BLaER1 (cell line): ENCODE results near the gene USP6NL.

ENCODE experiments used
- H3K27ac ChIP-seq: shearing (Covaris generic); formaldehyde crosslinking; 2 replicates; pipeline ENCODE4 v1.8.1; 2022
- H3K27me3 ChIP-seq: shearing (Covaris generic); formaldehyde crosslinking; 2 replicates; pipeline ENCODE4 v1.8.1; 2022
- H3K36me3 ChIP-seq: shearing (Covaris generic); formaldehyde crosslinking; 2 replicates; pipeline ENCODE4 v1.8.1; 2022
- H3K4me1 ChIP-seq: shearing (Covaris generic); formaldehyde crosslinking; 2 replicates; pipeline ENCODE4 v1.8.1; 2022
- H3K4me2 ChIP-seq: shearing (Covaris generic); formaldehyde crosslinking; 2 replicates; pipeline ENCODE4 v1.8.1; 2022
- H3K4me3 ChIP-seq: shearing (Covaris generic); formaldehyde crosslinking; 2 replicates; pipeline ENCODE4 v1.8.1; 2022
- H3K9ac ChIP-seq: shearing (Covaris generic); formaldehyde crosslinking; 2 replicates; pipeline ENCODE4 v1.8.1; 2022
- H3K9me3 ChIP-seq: shearing (Covaris generic); formaldehyde crosslinking; 2 replicates; pipeline ENCODE4 v1.8.1; 2022
- H4K20me1 ChIP-seq: shearing (Covaris generic); formaldehyde crosslinking; 2 replicates; pipeline ENCODE4 v1.8.1; 2022
- Cebpa-rat ChIP-seq: shearing (Covaris generic); IDR thresholded peaks from 2 replicates; pipeline ENCODE4 v1.8.1; 2022

Gene USP6NL

GRCh38 chr10:11598712-11599397 lies 12.6 kb downstream of the USP6NL start:
- H3K4me3 ChIP-seq: no peak overlapping the region
- H4K20me1 ChIP-seq: peaks cover 43% of the 10 kb centered on the region
- H3K9me3 ChIP-seq: peaks cover 18% of the 10 kb centered on the region
- peaks cover 18% of the 10 kb centered on the region; the same call in 1 of the 2 replicates for H3K36me3 ChIP-seq
- TF ChIP-seq Cebpa-rat: no peak
- no peak overlapping the region for H3K9ac ChIP-seq
- peak overlapping the region; percentile 27; the same call in 1 of the 2 replicates for H3K27ac ChIP-seq
- H3K4me1 ChIP-seq: peaks cover 50% of the 10 kb centered on the region
- H3K27me3 ChIP-seq: no peaks in the 10 kb centered on the region
- H3K4me2 ChIP-seq: peak overlapping the region; percentile 48

GRCh38 chr10:11597470-11597869 lies 14.0 kb downstream of the USP6NL start:
- Histone ChIP-seq H4K20me1 (peaks cover 48% of the 10 kb centered on the region), H3K27me3 (no peaks in the 10 kb centered on the region), H3K9me3 (peaks cover 14% of the 10 kb centered on the region), H3K4me2 (no peak overlapping the region), H3K4me3 (no peak overlapping the region), H3K36me3 (peaks cover 22% of the 10 kb centered on the region; the same call in 1 of the 2 replicates), H3K9ac (no peak overlapping the region), H3K27ac (no peak overlapping the region), H3K4me1 (peaks cover 38% of the 10 kb centered on the region)
- no peak for TF ChIP-seq Cebpa-rat

GRCh38 chr10:11595395-11595692 lies 16.1 kb downstream of the USP6NL start:
- Histone ChIP-seq H3K4me2 (peak overlapping the region; percentile 59), H3K27me3 (no peaks in the 10 kb centered on the region), H3K27ac (peak overlapping the region; percentile 47), H3K9ac (peak overlapping the region; percentile 26; the same call in 1 of the 2 replicates), H4K20me1 (peaks cover 50% of the 10 kb centered on the region), H3K36me3 (peaks cover 13% of the 10 kb centered on the region; the same call in 1 of the 2 replicates), H3K4me3 (no peak overlapping the region), H3K4me1 (peaks cover 31% of the 10 kb centered on the region), H3K9me3 (peaks cover 4% of the 10 kb centered on the region; the same call in 1 of the 2 replicates)
- TF ChIP-seq Cebpa-rat: no peak

GRCh38 chr10:11594589-11595394 lies 16.7 kb downstream of the USP6NL start:
- Histone ChIP-seq H3K27me3 (no peaks in the 10 kb centered on the region), H3K9ac (peak overlapping the region; percentile 26; the same call in 1 of the 2 replicates), H3K4me3 (no peak overlapping the region), H3K27ac (peak overlapping the region; percentile 47), H3K36me3 (peaks cover 13% of the 10 kb centered on the region; the same call in 1 of the 2 replicates), H3K9me3 (no peaks in the 10 kb centered on the region), H3K4me2 (peak overlapping the region; percentile 59), H4K20me1 (peaks cover 52% of the 10 kb centered on the region), H3K4me1 (peaks cover 25% of the 10 kb centered on the region)
- no peak for TF ChIP-seq Cebpa-rat

- Histone ChIP-seq H3K27me3 (no peaks in the 10 kb centered on the region), H3K9me3 (no peaks in the 10 kb centered on the region), H3K9ac (no peak overlapping the region), H3K4me1 (peaks cover 13% of the 10 kb centered on the region), H4K20me1 (peaks cover 64% of the 10 kb centered on the region), H3K4me2 (no peak overlapping the region), H3K4me3 (no peak overlapping the region), H3K36me3 (peaks cover 13% of the 10 kb centered on the region; the same call in 1 of the 2 replicates), H3K27ac (no peak overlapping the region)
- TF ChIP-seq Cebpa-rat: no peak
These were observed 17.8 kb downstream of the USP6NL start for GRCh38 chr10:11593612-11594011.

- Histone ChIP-seq H4K20me1 (peaks cover 47% of the 10 kb centered on the region), H3K36me3 (peaks cover 28% of the 10 kb centered on the region), H3K27me3 (no peaks in the 10 kb centered on the region), H3K27ac (no peak overlapping the region), H3K4me1 (peaks cover 3% of the 10 kb centered on the region), H3K4me2 (no peak overlapping the region), H3K9ac (no peak overlapping the region), H3K4me3 (no peak overlapping the region), H3K9me3 (peaks cover 18% of the 10 kb centered on the region)
- no peak for TF ChIP-seq Cebpa-rat
These were observed 21.7 kb downstream of the USP6NL start for GRCh38 chr10:11589738-11590137.

- TF ChIP-seq Cebpa-rat: no peak
- H3K4me2 ChIP-seq: no peak overlapping the region
- H4K20me1 ChIP-seq: peaks cover 40% of the 10 kb centered on the region
- no peak overlapping the region for H3K9ac ChIP-seq
- H3K27ac ChIP-seq: no peak overlapping the region
- no peaks in the 10 kb centered on the region for H3K27me3 ChIP-seq
- H3K9me3 ChIP-seq: peaks cover 25% of the 10 kb centered on the region
- no peak overlapping the region for H3K4me3 ChIP-seq
- H3K4me1 ChIP-seq: no peaks in the 10 kb centered on the region
- peaks cover 29% of the 10 kb centered on the region for H3K36me3 ChIP-seq
These were observed 22.4 kb downstream of the USP6NL start for GRCh38 chr10:11588873-11589574.

GRCh38 chr10:11587722-11588259 lies 23.7 kb downstream of the USP6NL start:
- H3K27me3 ChIP-seq: no peaks in the 10 kb centered on the region
- H3K36me3 ChIP-seq: peaks cover 37% of the 10 kb centered on the region
- H3K27ac ChIP-seq: no peak overlapping the region
- no peak overlapping the region for H3K4me2 ChIP-seq
- no peaks in the 10 kb centered on the region for H3K4me1 ChIP-seq
- TF ChIP-seq Cebpa-rat: no peak
- no peak overlapping the region for H3K4me3 ChIP-seq
- no peak overlapping the region for H3K9ac ChIP-seq
- H3K9me3 ChIP-seq: peaks cover 36% of the 10 kb centered on the region
- H4K20me1 ChIP-seq: peaks cover 36% of the 10 kb centered on the region

- no peak for TF ChIP-seq Cebpa-rat
- Histone ChIP-seq H3K27ac (no peak overlapping the region), H3K9ac (no peak overlapping the region), H3K4me3 (no peak overlapping the region), H3K27me3 (no peaks in the 10 kb centered on the region), H3K4me1 (no peaks in the 10 kb centered on the region), H3K36me3 (peaks cover 45% of the 10 kb centered on the region), H3K4me2 (no peak overlapping the region), H3K9me3 (peaks cover 42% of the 10 kb centered on the region), H4K20me1 (peaks cover 47% of the 10 kb centered on the region)
These were observed 25.3 kb downstream of the USP6NL start for GRCh38 chr10:11586170-11586569.
